ENCODE results near the gene MCC. TPM values are rescaled to one million over a fixed set of nuclear protein-coding genes. Genes with fewer than 3 reads are reported as not detected.
A peak's percentile ranks its signal among the peaks of the same experiment; 100 is the strongest.

The MCC gene
- total RNA-seq, 1 experiment from 2014 or later = 7.6 TPM

GRCh38 chr5:113205807-113206206 lies 282.4 kb downstream of the MCC start:
- H4K8ac ChIP-seq (replicated peaks; ENCODE audit: insufficient read length, low read depth, low read length) = no peak overlapping the region
- H3K23ac ChIP-seq (ENCODE audit: insufficient read length, low read depth, low read length) = no peak overlapping the region
- no peak overlapping the region for H3K56ac ChIP-seq (ENCODE audit: insufficient read length, low read depth, low read length)
- H3K9ac ChIP-seq (ENCODE audit: extremely low read depth, insufficient read length, low read length) = no peak overlapping the region
- H3K79me1 ChIP-seq (ENCODE audit: insufficient read depth, low read depth, low read length, poor library complexity, severe bottlenecking) = no peaks in the 10 kb centered on the region
- H4K20me1 ChIP-seq (ENCODE audit: control insufficient read depth, insufficient read depth, insufficient read length) = no peaks in the 10 kb centered on the region
- no peaks in the 10 kb centered on the region for H3K27me3 ChIP-seq (ENCODE audit: insufficient read depth, low read length)
- no peak overlapping the region for H4K91ac ChIP-seq (ENCODE audit: insufficient read length, low read depth, low read length)
- no peak overlapping the region for H2BK5ac ChIP-seq (ENCODE audit: insufficient read length, low read length)
- H3K4me2 ChIP-seq (ENCODE audit: insufficient read depth, insufficient read length, low read length) = no peak overlapping the region
- H3K36me3 Mint-ChIP-seq (ENCODE audit: insufficient read depth in 1 of 3, low read depth in 3 of 3) = no peaks in the 10 kb centered on the region
- no peak overlapping the region for H2AFZ ChIP-seq (ENCODE audit: low read length)
- no peak overlapping the region for H3K4ac ChIP-seq (ENCODE audit: low read depth, low read length)
- TF ChIP-seq CTCF (conservative IDR thresholded peaks at IDR 0.05) = peak; percentile 24; the same call in 1 of the 3 replicates
- no peak overlapping the region for H3K14ac ChIP-seq (ENCODE audit: insufficient read depth, low read length)
- H3K79me2 ChIP-seq (ENCODE audit: insufficient read depth, low read length) = no peaks in the 10 kb centered on the region
- no peak overlapping the region for H2BK15ac ChIP-seq (ENCODE audit: low read depth, low read length)
- H3T11ph ChIP-seq (ENCODE audit: low read length) = no peak overlapping the region
- H3K4me1 Mint-ChIP-seq = peaks cover 43 to 51% of the 10 kb centered on the region in 2 experiments
- no peak overlapping the region for H3K27ac Mint-ChIP-seq
- H3K9me3 ChIP-seq (ENCODE audit: control insufficient read depth, low read depth, low read length) = no peaks in the 10 kb centered on the region
- H2BK120ac ChIP-seq (ENCODE audit: low read depth, low read length, poor library complexity, severe bottlenecking) = no peak overlapping the region
- no peak overlapping the region for H3K4me3 Mint-ChIP-seq
- no peak overlapping the region for H2AK5ac ChIP-seq (ENCODE audit: insufficient read length, low read length)
- no peaks in the 10 kb centered on the region for H3K27me3 Mint-ChIP-seq (ENCODE audit: low read depth)
- H3K27ac ChIP-seq (ENCODE audit: insufficient read length, low read depth, low read length) = no peak overlapping the region
- H2BK20ac ChIP-seq (ENCODE audit: low read depth, low read length, poor library complexity, severe bottlenecking) = no peak overlapping the region
- H3K23me2 ChIP-seq (ENCODE audit: insufficient read length, low read depth, low read length, poor library complexity, severe bottlenecking) = no peaks in the 10 kb centered on the region
- no peak overlapping the region for H4K5ac ChIP-seq (ENCODE audit: insufficient read length, low read depth, low read length)
- H2BK12ac ChIP-seq (ENCODE audit: insufficient read length, low read depth, low read length) = no peak overlapping the region
- H3K4me1 ChIP-seq (ENCODE audit: insufficient read depth, low read length) = peaks cover 7% of the 10 kb centered on the region; the same call in 1 of the 2 replicates
- no CpG with 5 or more reads among the region's 3 CpGs for WGBS (ENCODE audit: extremely low coverage, insufficient read length, low lambda C conversion rate)
- H3K18ac ChIP-seq (ENCODE audit: insufficient read length, low read depth, low read length) = no peak overlapping the region
- H3K9me3 Mint-ChIP-seq = no peaks in the 10 kb centered on the region
- no peak for DNase-seq

Measured in H9 (cell line).